NCI-H345 (cell line): Measurements from ENCODE around the gene ZNF385D.

Source experiments
- DNase-seq: peaks from one replicate; lab custom pipeline; 2025; lab: John Stamatoyannopoulos, UW

Gene ZNF385D

GRCh38 chr3:21750831-21751391 is at the start of gene ZNF385D:
TSS of gene ZNF385D (minus strand) at chr3:21751210. CDS start at chr3:21750916, 294 bp downstream.
- no peak for DNase-seq

GRCh38 chr3:21798356-21799088 is 47.5 kb upstream of the ZNF385D start:
- no peak for DNase-seq

GRCh38 chr3:21795921-21796320 is 44.9 kb upstream of the ZNF385D start:
- DNase-seq, result no peak

- DNase-seq, result no peak
Measured at GRCh38 chr3:21795152-21795837, 44.3 kb upstream of the ZNF385D start.

- no peak for DNase-seq
Measured at GRCh38 chr3:21794291-21794690, 43.3 kb upstream of the ZNF385D start.

GRCh38 chr3:21792176-21792575 is 41.2 kb upstream of the ZNF385D start:
- no peak for DNase-seq

- no peak for DNase-seq
Measured at GRCh38 chr3:21791356-21791755, 40.3 kb upstream of the ZNF385D start.

GRCh38 chr3:21790466-21790865 is 39.5 kb upstream of the ZNF385D start:
- DNase-seq, result no peak

GRCh38 chr3:21789730-21790129 is 38.7 kb upstream of the ZNF385D start:
- no peak for DNase-seq

GRCh38 chr3:21786438-21786797 is 35.4 kb upstream of the ZNF385D start:
- DNase-seq, result no peak

- no peak for DNase-seq
Measured at GRCh38 chr3:21785765-21786437, 34.9 kb upstream of the ZNF385D start.

GRCh38 chr3:21783839-21784238 is 32.8 kb upstream of the ZNF385D start:
- no peak for DNase-seq

- DNase-seq, result no peak
Measured at GRCh38 chr3:21781355-21781754, 30.3 kb upstream of the ZNF385D start.

GRCh38 chr3:21779909-21780308 is 28.9 kb upstream of the ZNF385D start:
- no peak for DNase-seq

- no peak for DNase-seq
Measured at GRCh38 chr3:21778715-21779114, 27.7 kb upstream of the ZNF385D start.

GRCh38 chr3:21777821-21778220 is 26.8 kb upstream of the ZNF385D start:
- no peak for DNase-seq

GRCh38 chr3:21766002-21766401 is 15.0 kb upstream of the ZNF385D start:
- no peak for DNase-seq

GRCh38 chr3:21755896-21756295 is 4.9 kb upstream of the ZNF385D start:
- DNase-seq, result no peak

GRCh38 chr3:21754839-21755238 is 3.8 kb upstream of the ZNF385D start:
- DNase-seq, result no peak

GRCh38 chr3:21752749-21753347 is 1.8 kb upstream of the ZNF385D start:
- DNase-seq, result no peak

GRCh38 chr3:21751886-21752285 is 876 bp upstream of the ZNF385D start:
- no peak for DNase-seq

GRCh38 chr3:21750080-21750696 is 822 bp downstream of the ZNF385D start:
- no peak for DNase-seq
